K562 (cell line): ENCODE results near the gene SDK1. TPM values are rescaled to one million over a fixed set of nuclear protein-coding genes. Genes with fewer than 3 reads are reported as not detected.
A peak's percentile ranks its signal among the peaks of the same experiment; 100 is the strongest.

Experiments used
- ATAC-seq: fragments of 200-7000 bp; cut with Tn5 transposase; 3 replicates; pipeline ENCODE4 v1.9.1; 2020; ENCODE audit warnings: moderate library complexity
- BruUV-seq: library from RNA; stranded (reverse); fragments of 400-500 nt; replicated peaks from 2 replicates; lab custom pipeline; 2021; lab: Mats Ljungman, UMichigan
- CTCF ChIA-PET: fragments of 300-600 bp; formaldehyde crosslinking; extraction: SDS; loops from one replicate; lab custom pipeline; 2021; ENCODE audit warnings: low intra/inter-chr PET ratio; lab: Yijun Ruan, JAX
- POLR2A ChIA-PET: fragments of 300-600, 350-650 bp; sonication (Branson Sonifier 250); formaldehyde crosslinking; extraction: SDS; loops from one replicate; lab custom pipeline; 2021; ENCODE audit warnings: antibody characterized with exemption, inconsistent platforms; lab: Yijun Ruan, JAX
- DNase-seq, 4 experiments: peaks; one replicate each; pipeline versions ENCODE4 v3.0.0 to v3.0.0-alpha.2; 2011 to 2018; ENCODE audit warnings: low spot score in 3 of 4, mixed read lengths in 3 of 4; ENCODE audit errors: extremely low read depth in 1 of 4
- FAIRE-seq: peaks from 2 replicates; lab custom pipeline; 2011; peaks lifted over from hg19 to GRCh38; lab: Jason Lieb, UNC
- H2AFZ ChIP-seq: 2 replicates; pipeline ENCODE4 v1.6.0; 2011; ENCODE audit warnings: low read depth, low read length, control low read depth, inconsistent platforms
- H3K27ac ChIP-seq: fragments of 200-600 bp; 3 replicates; pipeline ENCODE4 v1.8.0; 2011; ENCODE audit warnings: low read depth, mild to moderate bottlenecking, control low read depth, inconsistent platforms, low read length, moderate library complexity, mixed read lengths; ENCODE audit errors: extremely low read depth
- H3K27me3 ChIP-seq, 2 experiments: fragments of 300-600 bp in 1 of 2; 2 replicates in 1 of 2; 3 replicates in 1 of 2; pipeline versions ENCODE4 v1.6.0 to v1.8.0; 2011; ENCODE audit warnings: inconsistent platforms in 2 of 2, low read length in 2 of 2, mild to moderate bottlenecking in 1 of 2, mixed read lengths in 1 of 2, moderate library complexity in 1 of 2; ENCODE audit not compliant: control insufficient read depth in 2 of 2, insufficient read depth in 2 of 2
- H3K36me3 ChIP-seq: fragments of 300-600 bp; 3 replicates; pipeline ENCODE4 v1.8.0; 2011; ENCODE audit warnings: mild to moderate bottlenecking, low read length, inconsistent platforms; ENCODE audit not compliant: control insufficient read depth, insufficient read depth
- H3K4me1 ChIP-seq, 2 experiments: fragments of 200-600 bp in 1 of 2; replicated peaks in 1 of 2; 2 replicates in 1 of 2; 3 replicates in 1 of 2; pipeline versions ENCODE4 v1.5.1 to v1.8.0; 2011; ENCODE audit warnings: inconsistent platforms in 2 of 2, low read length in 2 of 2, mild to moderate bottlenecking in 1 of 2, mixed read lengths in 1 of 2, moderate library complexity in 1 of 2; ENCODE audit not compliant: control insufficient read depth in 2 of 2, insufficient read depth in 2 of 2
- H3K4me2 ChIP-seq: 2 replicates; pipeline ENCODE4 v1.6.1; 2011; ENCODE audit warnings: low read length, control low read depth, inconsistent platforms, mixed read lengths; ENCODE audit not compliant: insufficient read depth
- H3K4me3 ChIP-seq: fragments of 200-600 bp; sonication (generic), shearing (Covaris generic); 2 replicates; pipeline ENCODE4 v1.5.1; 2016; ENCODE audit warnings: control low read depth, inconsistent platforms
- H3K79me2 ChIP-seq: fragments of 200-600 bp; 3 replicates; pipeline ENCODE4 v1.8.0; 2011; ENCODE audit warnings: low read length, inconsistent platforms; ENCODE audit not compliant: control insufficient read depth, insufficient read depth
- H3K9ac ChIP-seq, 2 experiments: 2 replicates each; pipeline versions ENCODE4 v1.6.0 to v1.6.1; 2011; ENCODE audit warnings: low read depth in 2 of 2, low read length in 2 of 2, control low read depth in 1 of 2, inconsistent platforms in 1 of 2, mild to moderate bottlenecking in 1 of 2, mixed read lengths in 1 of 2; ENCODE audit not compliant: insufficient read depth in 1 of 2
- H3K9me1 ChIP-seq: one replicate; pipeline ENCODE4 v1.6.0; 2011; ENCODE audit warnings: inconsistent platforms, mild to moderate bottlenecking, low read length, moderate library complexity; ENCODE audit not compliant: control insufficient read depth, insufficient read depth
- H3K9me3 ChIP-seq: replicated peaks from 2 replicates; pipeline ENCODE4 v1.5.1; 2011; ENCODE audit warnings: low read depth, low read length, inconsistent platforms; ENCODE audit not compliant: control insufficient read depth, insufficient read depth
- H4K20me1 ChIP-seq: replicated peaks from 2 replicates; pipeline ENCODE4 v1.6.1; 2011; ENCODE audit warnings: low read length, inconsistent platforms, mixed read lengths; ENCODE audit not compliant: control insufficient read depth, insufficient read depth
- NFE2 ChIP-seq: IDR thresholded peaks from 2 replicates; pipeline ENCODE4 v1.6.1; 2014; ENCODE audit warnings: antibody characterized with exemption, low read depth
- NRF1 ChIP-seq, 2 experiments: fragments of 450-650 bp; IDR thresholded peaks in 1 of 2; conservative IDR thresholded peaks in 1 of 2; 2 replicates each; pipeline ENCODE4 v1.6.1; 2014; ENCODE audit warnings: mild to moderate bottlenecking in 2 of 2
- TEAD1 ChIP-seq, 2 experiments: fragments of 450-650 bp in 1 of 2; sonication (generic) in 1 of 2; formaldehyde crosslinking; IDR thresholded peaks; 2 replicates each; pipeline versions ENCODE4 v1.4.0 to v1.8.0; 2020 to 2022; ENCODE audit warnings: mild to moderate bottlenecking in 2 of 2, missing genetic modification reagents in 1 of 2
- ZNF586 ChIP-seq: fragments of 450-650 bp; formaldehyde crosslinking; conservative IDR thresholded peaks from 2 replicates; pipeline ENCODE4 v1.4.0; 2020; ENCODE audit warnings: mild to moderate bottlenecking, moderate library complexity
- whole genome bisulfite sequencing: fragments of 100-300 bp; shearing (Covaris generic); methylation state at CpG from one replicate; pipeline ENCODE4 v1.1.6; 2016; ENCODE audit warnings: low coverage, mixed read lengths; ENCODE audit not compliant: insufficient coverage; ENCODE audit errors: missing lambda C conversion rate; 5-methylcytosine and 5-hydroxymethylcytosine counted together
- in situ Hi-C: fragments of 300-500 bp; cut with MboI; formaldehyde crosslinking; loops from 4 replicates; pipeline ENCODE4 v1.15.0; 2018; ENCODE audit warnings: inconsistent platforms, mixed read lengths
- intact Hi-C: fragments of 100-400 bp; cut with micrococcal nuclease; formaldehyde crosslinking; loops from 2 replicates; pipeline ENCODE4 v1.14.2; 2022
- polyA plus RNA-seq, 8 experiments: library from polyadenylated mRNA; depleted of rRNA in 4 of 8; stranded (reverse) in 5 of 8; unstranded in 3 of 8; fragments of >200 nt; fragmentation: Nextera tagmentation in 2 of 8; fragmentation: Illumina TruSeq in 1 of 8; extraction: Ambion mirVana in 2 of 8; extraction: Trizol in 1 of 8; gene quantifications; 2 replicates each; pipeline versions ENCODE4 v1.2.1 to v1.2.3, GENCODE V29; 2011 to 2014; ENCODE audit warnings: inconsistent platforms in 1 of 8, missing spikeins in 1 of 8
- total RNA-seq, 7 experiments: library from RNA; depleted of rRNA in 6 of 7; stranded (reverse); fragments of >200 nt in 6 of 7; fragmentation: Illumina TruSeq in 2 of 7; extraction: Trizol in 2 of 7; gene quantifications; 2 replicates each; pipeline versions ENCODE4 v1.2.1 to v1.2.3, GENCODE V29; 2011 to 2021; ENCODE audit warnings: low replicate concordance in 1 of 7
- TF ChIP-seq, protein P1 (sequence below): fragments of 250-450 bp; sonication (Bioruptor Pico); IDR thresholded peaks from 2 replicates; pipeline ENCODE4 v1.4.0; 2020; ENCODE audit warnings: mild to moderate bottlenecking, moderate library complexity, borderline replicate concordance

SDK1 gene
- total and polyA plus RNA-seq, 9 of the 15 experiments (the other 6 are each of a cell fraction or from before 2014, with no cell fraction given): 0.16 TPM; not detected in 8

- TF ChIP-seq, protein P1, sequence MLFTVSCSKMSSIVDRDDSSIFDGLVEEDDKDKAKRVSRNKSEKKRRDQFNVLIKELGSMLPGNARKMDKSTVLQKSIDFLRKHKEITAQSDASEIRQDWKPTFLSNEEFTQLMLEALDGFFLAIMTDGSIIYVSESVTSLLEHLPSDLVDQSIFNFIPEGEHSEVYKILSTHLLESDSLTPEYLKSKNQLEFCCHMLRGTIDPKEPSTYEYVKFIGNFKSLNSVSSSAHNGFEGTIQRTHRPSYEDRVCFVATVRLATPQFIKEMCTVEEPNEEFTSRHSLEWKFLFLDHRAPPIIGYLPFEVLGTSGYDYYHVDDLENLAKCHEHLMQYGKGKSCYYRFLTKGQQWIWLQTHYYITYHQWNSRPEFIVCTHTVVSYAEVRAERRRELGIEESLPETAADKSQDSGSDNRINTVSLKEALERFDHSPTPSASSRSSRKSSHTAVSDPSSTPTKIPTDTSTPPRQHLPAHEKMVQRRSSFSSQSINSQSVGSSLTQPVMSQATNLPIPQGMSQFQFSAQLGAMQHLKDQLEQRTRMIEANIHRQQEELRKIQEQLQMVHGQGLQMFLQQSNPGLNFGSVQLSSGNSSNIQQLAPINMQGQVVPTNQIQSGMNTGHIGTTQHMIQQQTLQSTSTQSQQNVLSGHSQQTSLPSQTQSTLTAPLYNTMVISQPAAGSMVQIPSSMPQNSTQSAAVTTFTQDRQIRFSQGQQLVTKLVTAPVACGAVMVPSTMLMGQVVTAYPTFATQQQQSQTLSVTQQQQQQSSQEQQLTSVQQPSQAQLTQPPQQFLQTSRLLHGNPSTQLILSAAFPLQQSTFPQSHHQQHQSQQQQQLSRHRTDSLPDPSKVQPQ (CRISPR knock-in tag): no peak
- TF ChIP-seq NFE2 (no peak), ZNF586 (CRISPR knock-in tag) (no peak)
Measured at GRCh38 chr7:4127909-4128560, 827.0 kb downstream of the SDK1 start (continued).

DNA sequence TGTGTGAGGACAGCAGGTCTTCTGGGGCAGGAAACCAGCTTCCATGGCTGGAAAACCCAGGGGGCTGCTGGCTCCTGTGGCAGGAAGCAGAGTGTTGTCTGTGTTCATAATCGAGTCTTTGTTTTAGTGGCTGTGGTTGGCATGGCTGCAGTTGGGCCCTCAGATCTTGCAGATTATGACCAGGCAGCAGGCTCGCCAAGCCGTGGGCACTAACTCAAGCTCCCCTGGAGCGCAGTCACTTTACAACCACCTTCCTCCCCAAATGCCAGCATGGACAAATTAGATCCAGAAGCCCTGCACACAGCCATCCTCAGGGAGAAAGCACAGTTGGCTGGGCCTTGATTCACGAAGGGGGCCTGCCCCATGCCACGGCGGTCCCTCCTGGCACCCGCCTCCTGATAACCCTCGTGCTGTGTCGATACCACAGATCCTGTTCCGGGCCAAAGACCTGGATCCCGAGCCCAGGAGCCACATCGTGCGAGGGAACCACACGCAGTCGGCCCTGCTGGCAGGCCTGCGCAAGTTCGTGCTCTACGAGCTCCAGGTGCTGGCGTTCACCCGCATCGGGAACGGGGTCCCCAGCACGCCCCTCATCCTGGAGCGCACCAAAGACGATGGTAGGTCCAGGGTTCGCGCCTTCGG, 828.5 kb downstream of the SDK1 start:
- Histone ChIP-seq H3K4me1 (no peaks in the 10 kb centered on the region), H3K9me1 (no peaks in the 10 kb centered on the region), H2AFZ (no peak overlapping the region), H3K79me2 (no peaks in the 10 kb centered on the region), H3K4me3 (no peak overlapping the region), H4K20me1 (no peaks in the 10 kb centered on the region; the same call in 1 of the 2 replicates), H3K36me3 (no peaks in the 10 kb centered on the region), H3K9ac (no peak overlapping the region; a peak in 1 of 4 replicates), H3K27me3 (peaks cover 24 to 65% of the 10 kb centered on the region in 2 experiments), H3K4me2 (no peak overlapping the region), H3K9me3 (no peaks in the 10 kb centered on the region), H3K27ac (no peak overlapping the region)
- DNase-seq (no peak), ATAC-seq (no peak), FAIRE-seq (no peak)
- under 1% methylated on average over 20 of the region's 29 CpGs for WGBS
- in situ Hi-C loops: no loop called here
- POLR2A ChIA-PET: interaction anchor here (0.6 to 1.1 kb wide), 4 partner anchors 15 to 1023 kb away, joined by 3 to 4 read pairs (median 3); no protein-coding TSS in a partner anchor
- intact Hi-C loops: no loop called here
- CTCF ChIA-PET: no interaction called here
- TF ChIP-seq TEAD1 (CRISPR knock-in tag; IDR thresholded peaks at IDR 0.05) (no peak), NRF1 (conservative IDR thresholded peaks at IDR 0.05 in 1 of 2, IDR thresholded peaks at IDR 0.05 in 1 of 2) (peak in 1 of 2 experiments; percentile 22; a peak in 1 of 4 replicates)
- no TSS peak for BruUV-seq
